NT2/D1 (cell line): ENCODE data around the gene TTC34.

Source experiments
- SUZ12 ChIP-seq: IDR thresholded peaks from 2 replicates; pipeline ENCODE4 v1.6.1; 2011; ENCODE audit not compliant: insufficient read length, insufficient read depth; ENCODE audit errors: extremely low read depth
- YY1 ChIP-seq: IDR thresholded peaks from 2 replicates; pipeline ENCODE4 v1.6.1; 2011; ENCODE audit not compliant: insufficient read length, insufficient read depth
- ZNF274 ChIP-seq: IDR thresholded peaks from 2 replicates; pipeline ENCODE4 v1.6.1; 2011; ENCODE audit warnings: mild to moderate bottlenecking, low read depth, low read length

DNA sequence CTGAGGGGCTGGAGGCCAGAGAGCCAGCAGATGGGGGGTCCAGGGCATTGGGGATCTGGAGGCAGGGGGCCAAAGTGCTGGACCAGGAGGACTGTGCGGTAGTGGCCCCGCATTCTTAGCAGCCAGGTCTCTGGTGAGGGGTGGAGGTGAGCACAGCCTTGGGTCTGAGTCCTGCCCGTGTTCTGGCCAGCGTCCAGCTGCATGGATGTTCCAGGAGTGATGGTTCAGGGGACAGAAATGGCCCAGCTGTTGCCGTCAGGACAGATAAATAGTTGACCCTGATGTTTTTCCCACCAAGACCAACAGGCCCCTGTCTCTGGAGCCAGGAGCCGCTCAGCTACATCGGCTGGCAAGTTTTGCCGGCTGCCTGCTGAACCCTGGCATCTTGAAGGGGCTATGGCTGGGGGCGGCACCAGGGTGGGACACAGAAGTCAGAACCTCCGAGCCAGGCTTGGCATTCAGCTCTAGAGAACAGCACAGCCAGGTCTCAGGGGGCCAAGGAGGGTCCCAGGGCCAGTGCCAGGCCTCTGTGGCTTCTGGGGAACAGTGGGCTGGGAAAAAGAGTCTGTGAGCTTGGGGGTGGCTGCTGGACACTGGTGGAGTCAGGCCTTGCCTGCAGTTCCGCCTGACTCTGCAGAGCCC is 19.4 kb upstream of the TTC34 start:
- TF ChIP-seq YY1 (no peak), SUZ12 (no peak), ZNF274 (no peak)
